HuH-7 (cell line): ENCODE data around the gene FREM1.

ENCODE experiments used
- DNase-seq: peaks from one replicate; pipeline ENCODE4 v3.0.0; 2011; ENCODE audit warnings: low spot score

The FREM1 gene

GRCh38 chr9:14756291-14756690 lies 153.9 kb downstream of the FREM1 start:
- no peak for DNase-seq

GRCh38 chr9:14752871-14753270 lies 157.4 kb downstream of the FREM1 start:
- DNase-seq = no peak

GRCh38 chr9:14752271-14752670 lies 158.0 kb downstream of the FREM1 start:
- DNase-seq = no peak

- no peak for DNase-seq
These were observed 159.4 kb downstream of the FREM1 start for GRCh38 chr9:14750821-14751220.

GRCh38 chr9:14749741-14750211 lies 160.5 kb downstream of the FREM1 start:
- DNase-seq = no peak

GRCh38 chr9:14748373-14748772 lies 161.9 kb downstream of the FREM1 start:
- no peak for DNase-seq

GRCh38 chr9:14747111-14747510 lies 163.1 kb downstream of the FREM1 start:
- no peak for DNase-seq

- no peak for DNase-seq
These were observed 163.6 kb downstream of the FREM1 start for GRCh38 chr9:14746626-14747025.

GRCh38 chr9:14744768-14745167 lies 165.5 kb downstream of the FREM1 start:
- DNase-seq = no peak

- no peak for DNase-seq
These were observed 168.9 kb downstream of the FREM1 start for GRCh38 chr9:14741369-14741768.

GRCh38 chr9:14733133-14733532 lies 177.1 kb downstream of the FREM1 start:
- no peak for DNase-seq

- no peak for DNase-seq
These were observed 178.8 kb downstream of the FREM1 start for GRCh38 chr9:14731294-14731981.

GRCh38 chr9:14730461-14730898 lies 179.7 kb downstream of the FREM1 start:
- no peak for DNase-seq

- DNase-seq = no peak
These were observed 186.9 kb downstream of the FREM1 start for GRCh38 chr9:14723301-14723700.

- DNase-seq = no peak
These were observed 187.7 kb downstream of the FREM1 start, which contains the start of gene CER1 for GRCh38 chr9:14722391-14723035. CER1 (minus strand) TSS chr9:14722733; CDS start chr9:14722672, 61 bp downstream.

- DNase-seq = no peak
These were observed 190.9 kb downstream of the FREM1 start for GRCh38 chr9:14719231-14719923.

GRCh38 chr9:14715102-14715501 lies 195.1 kb downstream of the FREM1 start:
- no peak for DNase-seq

- DNase-seq = no peak
These were observed 197.0 kb downstream of the FREM1 start for GRCh38 chr9:14713187-14713767.

GRCh38 chr9:14710804-14711203 lies 199.4 kb downstream of the FREM1 start:
- no peak for DNase-seq

- DNase-seq = no peak
These were observed 203.6 kb downstream of the FREM1 start for GRCh38 chr9:14706530-14707140.

- no peak for DNase-seq
These were observed 205.1 kb downstream of the FREM1 start for GRCh38 chr9:14705079-14705478.

- DNase-seq = no peak
These were observed 205.9 kb downstream of the FREM1 start for GRCh38 chr9:14704281-14704680.
